ENCODE measurements around the gene EXOC3L2.
"Not testable (repeated sequence)": the region's sequence is repeated elsewhere in the genome, so short reads cannot be mapped to it uniquely, and the experiment has no call there.

Gene EXOC3L2

GRCh38 chr19:45234089-45234869, 10.9 kb downstream of the EXOC3L2 start:
- no peak for TF ChIP-seq CTCF (IDR thresholded peaks at IDR 0.05; ENCODE audit: extremely low read depth, missing control alignments)
- DNase-seq (ENCODE audit: low spot score): no peak

- DNase-seq (ENCODE audit: low spot score): no peak
- no peak for TF ChIP-seq CTCF (IDR thresholded peaks at IDR 0.05; ENCODE audit: extremely low read depth, missing control alignments)
These were observed 13.3 kb downstream of the EXOC3L2 start for GRCh38 chr19:45231891-45232290.

GRCh38 chr19:45229056-45229455, 16.2 kb downstream of the EXOC3L2 start:
- DNase-seq (ENCODE audit: low spot score): not testable (repeated sequence)

- DNase-seq (ENCODE audit: low spot score): no peak
- no peak for TF ChIP-seq CTCF (IDR thresholded peaks at IDR 0.05; ENCODE audit: extremely low read depth, missing control alignments)
These were observed 20.6 kb downstream of the EXOC3L2 start for GRCh38 chr19:45224645-45225044.

GRCh38 chr19:45223879-45224278, 21.3 kb downstream of the EXOC3L2 start:
- DNase-seq (ENCODE audit: low spot score): no peak
- no peak for TF ChIP-seq CTCF (IDR thresholded peaks at IDR 0.05; ENCODE audit: extremely low read depth, missing control alignments)

- TF ChIP-seq CTCF (IDR thresholded peaks at IDR 0.05; ENCODE audit: extremely low read depth, missing control alignments): no peak
- DNase-seq (ENCODE audit: low spot score): no peak
These were observed 22.5 kb downstream of the EXOC3L2 start for GRCh38 chr19:45222724-45223123.

- no peak for TF ChIP-seq CTCF (IDR thresholded peaks at IDR 0.05; ENCODE audit: extremely low read depth, missing control alignments)
- DNase-seq (ENCODE audit: low spot score): peak; percentile 39
These were observed 26.1 kb downstream of the EXOC3L2 start for GRCh38 chr19:45218911-45219743.
